ENCODE measurements around the gene NPAT.

The NPAT gene

GRCh38 chr11:108207683-108208060 is 14.8 kb downstream of the NPAT start:
- peaks cover 26% of the 10 kb centered on the region for H3K36me3 ChIP-seq (ENCODE audit: control insufficient read depth, insufficient read depth, low read length)
- no peak for DNase-seq (ENCODE audit: extremely low read depth, insufficient read length)
- TF ChIP-seq CTCF (IDR thresholded peaks at IDR 0.05; ENCODE audit: insufficient read depth, low read length, poor library complexity, severe bottlenecking) = no peak

GRCh38 chr11:108206969-108207682 is 15.3 kb downstream of the NPAT start:
- no peaks in the 10 kb centered on the region for H3K27me3 ChIP-seq (replicated peaks; ENCODE audit: control insufficient read depth, insufficient read depth, low read length)
- H3K36me3 ChIP-seq (ENCODE audit: control insufficient read depth, insufficient read depth, low read length) = peaks cover 26% of the 10 kb centered on the region
- no peak for TF ChIP-seq CTCF (IDR thresholded peaks at IDR 0.05; ENCODE audit: insufficient read depth, low read length, poor library complexity, severe bottlenecking)
- no peak for DNase-seq (ENCODE audit: extremely low read depth, insufficient read length)
- H3K4me3 ChIP-seq (replicated peaks; ENCODE audit: low read depth, low read length) = no peak overlapping the region

More at GRCh38 chr11:108207683-108208060, 14.8 kb downstream of the NPAT start:
- H3K4me3 ChIP-seq (replicated peaks; ENCODE audit: low read depth, low read length) = no peak overlapping the region
- no peaks in the 10 kb centered on the region for H3K27me3 ChIP-seq (replicated peaks; ENCODE audit: control insufficient read depth, insufficient read depth, low read length)

GRCh38 chr11:108206171-108206570 is 16.3 kb downstream of the NPAT start:
- peaks cover 26% of the 10 kb centered on the region for H3K36me3 ChIP-seq (ENCODE audit: control insufficient read depth, insufficient read depth, low read length)
- no peak overlapping the region for H3K4me3 ChIP-seq (replicated peaks; ENCODE audit: low read depth, low read length)
- DNase-seq (ENCODE audit: extremely low read depth, insufficient read length) = no peak
- H3K27me3 ChIP-seq (replicated peaks; ENCODE audit: control insufficient read depth, insufficient read depth, low read length) = no peaks in the 10 kb centered on the region
- no peak for TF ChIP-seq CTCF (IDR thresholded peaks at IDR 0.05; ENCODE audit: insufficient read depth, low read length, poor library complexity, severe bottlenecking)

GRCh38 chr11:108204929-108205499 is 17.4 kb downstream of the NPAT start:
- TF ChIP-seq CTCF (IDR thresholded peaks at IDR 0.05; ENCODE audit: insufficient read depth, low read length, poor library complexity, severe bottlenecking) = no peak
- Histone ChIP-seq H3K27me3 (replicated peaks; ENCODE audit: control insufficient read depth, insufficient read depth, low read length) (no peaks in the 10 kb centered on the region), H3K36me3 (ENCODE audit: control insufficient read depth, insufficient read depth, low read length) (peaks cover 25% of the 10 kb centered on the region), H3K4me3 (replicated peaks; ENCODE audit: low read depth, low read length) (no peak overlapping the region)
- no peak for DNase-seq (ENCODE audit: extremely low read depth, insufficient read length)

GRCh38 chr11:108204376-108204775 is 18.1 kb downstream of the NPAT start:
- Histone ChIP-seq H3K36me3 (ENCODE audit: control insufficient read depth, insufficient read depth, low read length) (peaks cover 27% of the 10 kb centered on the region), H3K27me3 (replicated peaks; ENCODE audit: control insufficient read depth, insufficient read depth, low read length) (no peaks in the 10 kb centered on the region), H3K4me3 (replicated peaks; ENCODE audit: low read depth, low read length) (no peak overlapping the region)
- TF ChIP-seq CTCF (IDR thresholded peaks at IDR 0.05; ENCODE audit: insufficient read depth, low read length, poor library complexity, severe bottlenecking) = no peak
- no peak for DNase-seq (ENCODE audit: extremely low read depth, insufficient read length)

Measured in GM06990 (cell line).